Neuron (in vitro differentiated cells): Measurements from ENCODE around the gene DUSP28.

Experiments used
- H2AFZ ChIP-seq: one replicate; pipeline ENCODE4 v1.6.1; 2013; ENCODE audit warnings: low read depth, mild to moderate bottlenecking, inconsistent platforms, low read length, moderate library complexity
- H3K27me3 ChIP-seq: one replicate; pipeline ENCODE4 v1.6.1; 2013; ENCODE audit warnings: low read length; ENCODE audit not compliant: insufficient read depth
- H3K36me3 ChIP-seq: one replicate; pipeline ENCODE4 v1.6.1; 2013; ENCODE audit warnings: low read length; ENCODE audit not compliant: insufficient read depth
- H3K4me1 ChIP-seq: one replicate; pipeline ENCODE4 v1.6.1; 2013; ENCODE audit warnings: low read length; ENCODE audit not compliant: insufficient read depth
- H3K4me3 ChIP-seq: 2 replicates; pipeline ENCODE4 v1.5.1; 2013; ENCODE audit warnings: mild to moderate bottlenecking, low read length, moderate library complexity
- H3K9me3 ChIP-seq: one replicate; pipeline ENCODE4 v1.6.1; 2013; ENCODE audit warnings: low read length

Gene DUSP28

GRCh38 chr2:240560084-240560479, at the start of gene DUSP28:
Gene DUSP28 (plus strand): TSS chr2:240560357. CDS start chr2:240560685, 328 bp downstream.
- Histone ChIP-seq H2AFZ (peak within 1 kb of the TSS; percentile 88), H3K9me3 (peaks cover 3% of the 10 kb centered on the region), H3K4me1 (peaks cover 15% of the 10 kb centered on the region), H3K36me3 (no peaks in the 10 kb centered on the region), H3K27me3 (no peaks in the 10 kb centered on the region), H3K4me3 (peak within 1 kb of the TSS; percentile 66)

GRCh38 chr2:240510513-240511210, 49.5 kb upstream of the DUSP28 start:
- Histone ChIP-seq H2AFZ (no peak overlapping the region), H3K4me3 (no peak overlapping the region), H3K36me3 (peaks cover under 1% of the 10 kb centered on the region), H3K9me3 (no peaks in the 10 kb centered on the region), H3K4me1 (no peaks in the 10 kb centered on the region), H3K27me3 (no peaks in the 10 kb centered on the region)

DNA sequence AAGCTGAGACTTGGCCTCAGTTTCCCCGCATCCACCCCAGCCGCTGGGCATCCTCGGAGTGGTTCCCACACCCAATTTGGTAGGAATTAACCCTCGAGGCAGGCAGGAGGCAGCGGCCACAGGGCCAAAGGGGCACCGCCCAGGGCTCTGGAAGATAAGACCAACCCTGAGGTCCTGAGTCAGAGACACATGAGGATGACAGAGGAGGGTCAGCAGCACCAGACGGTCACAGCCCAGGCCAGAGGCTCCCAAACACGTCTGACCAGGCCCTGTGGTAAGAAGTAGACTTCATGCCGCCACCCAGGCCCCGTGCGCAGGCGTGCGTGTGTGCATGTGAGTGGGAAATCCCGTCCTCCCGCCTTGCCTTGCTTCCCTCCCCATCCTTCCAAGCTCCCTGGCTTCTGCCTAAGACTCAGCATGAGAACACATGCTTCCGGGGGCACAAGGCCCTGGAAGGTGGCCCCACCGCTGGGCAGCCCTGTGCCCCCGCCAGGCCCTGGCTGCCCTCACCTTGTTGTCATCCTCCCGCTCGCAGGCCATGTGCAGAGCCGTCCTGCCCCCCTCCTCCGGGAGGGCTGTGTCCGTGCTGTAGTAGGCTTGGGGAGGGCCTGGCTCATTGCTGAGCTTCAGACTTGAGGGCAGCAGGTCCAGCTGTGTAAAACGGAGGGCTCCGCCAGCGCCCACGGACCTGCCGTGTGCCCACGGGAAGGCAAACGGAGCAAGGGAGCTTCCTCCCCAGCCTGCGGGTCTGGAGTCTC, 48.6 kb upstream of the DUSP28 start:
- Histone ChIP-seq H3K36me3 (no peaks in the 10 kb centered on the region), H2AFZ (no peak overlapping the region), H3K4me3 (no peak overlapping the region), H3K27me3 (no peaks in the 10 kb centered on the region), H3K9me3 (no peaks in the 10 kb centered on the region), H3K4me1 (no peaks in the 10 kb centered on the region)

- Histone ChIP-seq H3K9me3 (no peaks in the 10 kb centered on the region), H3K4me1 (no peaks in the 10 kb centered on the region), H3K27me3 (no peaks in the 10 kb centered on the region), H3K36me3 (no peaks in the 10 kb centered on the region), H3K4me3 (no peak overlapping the region), H2AFZ (no peak overlapping the region)
Measured at GRCh38 chr2:240512109-240512485, 48.1 kb upstream of the DUSP28 start.

DNA sequence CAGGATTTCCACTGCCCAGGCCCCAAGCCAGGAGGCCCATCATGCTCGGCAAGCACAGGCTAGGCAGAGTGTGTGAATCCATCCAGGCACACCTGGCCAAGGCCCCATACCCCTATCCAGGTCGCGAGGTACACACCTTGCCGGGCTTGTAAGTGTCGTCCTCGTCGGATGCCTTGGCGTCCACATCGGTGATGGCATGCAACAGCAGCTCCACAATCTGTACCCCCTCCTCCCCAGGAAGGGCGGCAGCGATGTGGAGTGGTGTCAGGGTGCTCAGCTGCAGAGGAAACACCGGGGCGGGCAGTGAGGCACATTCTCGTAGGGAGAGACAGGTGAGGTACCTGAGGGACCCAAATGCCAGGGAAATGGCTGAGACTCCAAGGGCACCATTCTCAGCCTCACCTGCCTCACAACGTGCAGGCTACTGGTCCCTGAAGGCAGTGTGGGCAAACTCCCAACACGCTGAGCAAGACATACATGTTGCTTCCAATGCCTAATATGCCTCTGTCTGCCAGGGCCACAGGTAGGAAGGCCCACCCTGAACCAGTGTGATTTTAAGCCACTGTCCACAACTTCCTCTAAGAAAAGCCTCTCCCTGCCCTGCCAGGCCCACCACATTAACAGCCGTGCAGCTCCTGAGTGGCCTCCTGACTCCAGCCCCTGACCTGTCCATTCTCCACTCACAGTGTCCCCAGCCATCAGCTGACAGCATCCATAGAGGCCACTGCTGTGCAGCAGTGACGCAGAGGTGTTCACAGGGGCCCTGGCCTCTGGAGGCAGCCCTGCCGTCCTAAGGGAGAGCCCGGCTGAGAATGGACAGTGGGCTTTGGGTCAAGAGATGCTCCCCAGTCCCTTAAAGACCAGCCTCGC, 47.3 kb upstream of the DUSP28 start:
- Histone ChIP-seq H3K9me3 (no peaks in the 10 kb centered on the region), H3K36me3 (no peaks in the 10 kb centered on the region), H3K4me3 (no peak overlapping the region), H2AFZ (no peak overlapping the region), H3K27me3 (no peaks in the 10 kb centered on the region), H3K4me1 (no peaks in the 10 kb centered on the region)

DNA sequence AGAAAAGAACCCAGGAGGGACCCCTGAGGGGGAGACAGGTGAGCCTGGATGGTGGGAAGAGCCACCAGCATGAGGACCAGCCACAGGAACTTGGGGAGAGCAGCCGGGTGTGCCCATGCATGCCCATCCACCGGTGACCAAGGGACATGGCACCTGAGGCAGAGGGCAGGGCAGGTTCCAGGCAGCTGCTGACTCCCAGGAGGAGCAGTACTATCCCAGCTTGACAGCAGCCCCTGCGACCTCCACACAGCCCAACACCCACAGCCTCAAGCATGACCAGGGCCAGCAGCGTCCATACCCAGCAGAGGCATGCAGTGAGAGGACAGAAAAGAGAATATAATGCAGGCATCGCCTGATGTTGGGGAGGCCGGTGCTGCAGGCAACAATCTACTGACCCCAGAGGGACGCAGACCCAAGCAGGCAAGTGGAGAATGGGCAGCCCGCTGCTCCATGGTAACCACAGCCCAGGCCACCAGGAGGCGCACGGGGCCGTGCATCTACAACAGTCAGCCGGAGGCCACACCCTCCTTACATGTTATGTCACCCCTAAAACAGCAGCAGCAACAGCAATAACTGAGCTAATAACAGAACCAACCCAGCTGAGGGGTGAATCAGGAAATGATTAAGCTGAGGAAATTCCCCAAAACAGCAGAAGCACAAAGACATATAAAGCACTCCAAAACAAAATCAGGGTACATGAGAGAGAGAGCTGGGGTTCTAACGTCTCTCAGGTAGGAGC, 46.4 kb upstream of the DUSP28 start:
- no peaks in the 10 kb centered on the region for H3K27me3 ChIP-seq
- H2AFZ ChIP-seq = no peak overlapping the region
- H3K4me3 ChIP-seq = no peak overlapping the region
- peaks cover 3% of the 10 kb centered on the region for H3K9me3 ChIP-seq
- H3K4me1 ChIP-seq = no peaks in the 10 kb centered on the region
- no peaks in the 10 kb centered on the region for H3K36me3 ChIP-seq

GRCh38 chr2:240514631-240515030, 45.5 kb upstream of the DUSP28 start:
- H3K27me3 ChIP-seq = no peaks in the 10 kb centered on the region
- H3K9me3 ChIP-seq = peaks cover 3% of the 10 kb centered on the region
- H2AFZ ChIP-seq = no peak overlapping the region
- no peaks in the 10 kb centered on the region for H3K4me1 ChIP-seq
- H3K36me3 ChIP-seq = peaks cover 3% of the 10 kb centered on the region
- no peak overlapping the region for H3K4me3 ChIP-seq

DNA sequence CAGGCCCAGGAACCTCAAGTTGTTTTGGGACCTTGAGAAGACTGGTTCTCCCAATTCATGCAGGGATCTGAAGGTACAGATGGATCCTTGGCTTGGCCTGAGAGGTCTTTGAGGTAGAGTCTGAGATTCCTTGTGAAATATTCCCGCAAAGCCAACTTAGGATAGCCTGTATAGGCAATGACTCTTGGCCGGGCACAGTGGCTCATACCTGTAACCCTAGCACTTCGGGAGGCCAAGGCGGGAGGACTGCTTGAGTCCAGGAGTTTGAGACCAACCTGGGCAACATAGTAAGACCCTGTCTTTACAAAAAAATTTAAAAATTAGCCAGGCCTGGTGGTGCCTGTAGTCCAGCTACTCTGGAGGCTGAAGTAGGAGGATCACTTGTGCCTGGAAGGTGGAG, 42.8 kb upstream of the DUSP28 start:
- H3K4me1 ChIP-seq = no peaks in the 10 kb centered on the region
- peaks cover 5% of the 10 kb centered on the region for H3K36me3 ChIP-seq
- H3K4me3 ChIP-seq = no peak overlapping the region
- H3K27me3 ChIP-seq = no peaks in the 10 kb centered on the region
- H3K9me3 ChIP-seq = peaks cover 9% of the 10 kb centered on the region
- no peak overlapping the region for H2AFZ ChIP-seq

- no peaks in the 10 kb centered on the region for H3K4me1 ChIP-seq
- no peaks in the 10 kb centered on the region for H3K27me3 ChIP-seq
- peaks cover 20% of the 10 kb centered on the region for H3K36me3 ChIP-seq
- H3K9me3 ChIP-seq = peaks cover 23% of the 10 kb centered on the region
- H3K4me3 ChIP-seq = no peak overlapping the region
- H2AFZ ChIP-seq = no peak overlapping the region
Measured at GRCh38 chr2:240518981-240519380, 41.2 kb upstream of the DUSP28 start.

DNA sequence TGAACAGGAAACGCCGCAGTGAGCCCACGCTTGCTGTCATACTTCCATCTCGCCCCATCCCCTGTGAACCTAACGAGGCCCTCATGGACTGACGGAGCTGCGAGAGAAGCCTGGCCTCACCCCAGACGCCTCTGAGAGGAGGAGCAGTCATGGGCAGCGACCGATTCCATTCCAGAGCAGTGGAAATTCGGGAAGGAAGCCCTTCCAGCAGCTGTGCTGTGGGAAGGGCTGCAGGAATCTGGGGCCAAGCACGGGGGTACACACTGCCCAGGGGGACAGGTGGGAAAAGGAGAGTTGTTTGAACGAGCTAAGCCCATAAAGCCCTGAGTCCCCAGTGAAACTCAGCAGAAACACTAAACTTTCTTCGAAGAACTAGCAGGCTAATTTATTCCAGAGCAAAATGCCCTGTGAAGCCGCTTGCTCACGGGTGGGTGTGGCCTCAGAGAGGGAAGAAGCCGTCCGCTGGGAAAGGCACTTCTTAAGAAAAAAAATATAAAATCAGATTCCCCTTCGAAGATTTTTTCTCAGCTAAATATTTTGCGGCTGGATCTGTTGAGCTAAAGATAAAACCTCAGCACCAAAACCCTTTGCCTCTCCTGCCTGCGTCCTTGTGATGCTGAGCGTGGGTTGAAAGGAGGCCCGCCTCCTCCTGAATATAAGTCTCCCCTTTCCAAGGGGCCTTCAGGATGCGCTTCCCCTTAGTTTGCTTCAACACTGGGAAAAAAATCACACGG, 40.6 kb upstream of the DUSP28 start:
- peaks cover 24% of the 10 kb centered on the region for H3K36me3 ChIP-seq
- H2AFZ ChIP-seq = no peak overlapping the region
- no peak overlapping the region for H3K4me3 ChIP-seq
- no peaks in the 10 kb centered on the region for H3K4me1 ChIP-seq
- H3K27me3 ChIP-seq = no peaks in the 10 kb centered on the region
- peaks cover 27% of the 10 kb centered on the region for H3K9me3 ChIP-seq

GRCh38 chr2:240520130-240520973, 39.8 kb upstream of the DUSP28 start:
- Histone ChIP-seq H3K27me3 (no peaks in the 10 kb centered on the region), H2AFZ (no peak overlapping the region), H3K36me3 (peaks cover 30% of the 10 kb centered on the region), H3K4me3 (no peak overlapping the region), H3K9me3 (peaks cover 33% of the 10 kb centered on the region), H3K4me1 (no peaks in the 10 kb centered on the region)
